Keratinocyte (primary cell): ENCODE results near the gene RFWD3.

Source experiments
- EZH2 ChIP-seq: IDR thresholded peaks from one replicate; pipeline ENCODE4 v1.6.1; 2012; ENCODE audit warnings: inconsistent platforms, mild to moderate bottlenecking, low read length, moderate library complexity
- TF ChIP-seq, protein P1 (sequence below), 3 experiments: IDR thresholded peaks in 1 of 3; conservative IDR thresholded peaks in 1 of 3; optimal IDR thresholded peaks in 1 of 3; 2 replicates in 2 of 3; 3 replicates in 1 of 3; pipeline versions ENCODE3 to v1.5.1; 2011; ENCODE audit warnings: low read length in 3 of 3, mild to moderate bottlenecking in 3 of 3, moderate library complexity in 2 of 3, control low read depth in 1 of 3, inconsistent platforms in 1 of 3; ENCODE audit not compliant: insufficient read depth in 2 of 3; ENCODE audit errors: extremely low read depth in 1 of 3

- TF ChIP-seq, protein P1, sequence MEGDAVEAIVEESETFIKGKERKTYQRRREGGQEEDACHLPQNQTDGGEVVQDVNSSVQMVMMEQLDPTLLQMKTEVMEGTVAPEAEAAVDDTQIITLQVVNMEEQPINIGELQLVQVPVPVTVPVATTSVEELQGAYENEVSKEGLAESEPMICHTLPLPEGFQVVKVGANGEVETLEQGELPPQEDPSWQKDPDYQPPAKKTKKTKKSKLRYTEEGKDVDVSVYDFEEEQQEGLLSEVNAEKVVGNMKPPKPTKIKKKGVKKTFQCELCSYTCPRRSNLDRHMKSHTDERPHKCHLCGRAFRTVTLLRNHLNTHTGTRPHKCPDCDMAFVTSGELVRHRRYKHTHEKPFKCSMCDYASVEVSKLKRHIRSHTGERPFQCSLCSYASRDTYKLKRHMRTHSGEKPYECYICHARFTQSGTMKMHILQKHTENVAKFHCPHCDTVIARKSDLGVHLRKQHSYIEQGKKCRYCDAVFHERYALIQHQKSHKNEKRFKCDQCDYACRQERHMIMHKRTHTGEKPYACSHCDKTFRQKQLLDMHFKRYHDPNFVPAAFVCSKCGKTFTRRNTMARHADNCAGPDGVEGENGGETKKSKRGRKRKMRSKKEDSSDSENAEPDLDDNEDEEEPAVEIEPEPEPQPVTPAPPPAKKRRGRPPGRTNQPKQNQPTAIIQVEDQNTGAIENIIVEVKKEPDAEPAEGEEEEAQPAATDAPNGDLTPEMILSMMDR (optimal IDR thresholded peaks at IDR 0.05 in 1 of 3, IDR thresholded peaks at IDR 0.05 in 1 of 3, conservative IDR thresholded peaks at IDR 0.05 in 1 of 3; ENCODE audit: extremely low read depth in 1 of 3, insufficient read depth in 2 of 3, low read length in 3 of 3): peak; percentile 90 to 98 (median 95)
- TF ChIP-seq EZH2: no peak
These were observed 42.8 kb upstream of the RFWD3 start for GRCh38 chr16:74709441-74709877.
